CD4-positive, alpha-beta T cell treated with Interleukin-15 for 1 hour (primary cell): ENCODE results near the gene KCNE1.
A peak's percentile ranks its signal among the peaks of the same experiment; 100 is the strongest.

Experiments
- DNase-seq: peaks from one replicate; pipeline ENCODE4 v3.0.0-alpha.2; 2020

The KCNE1 gene

DNA sequence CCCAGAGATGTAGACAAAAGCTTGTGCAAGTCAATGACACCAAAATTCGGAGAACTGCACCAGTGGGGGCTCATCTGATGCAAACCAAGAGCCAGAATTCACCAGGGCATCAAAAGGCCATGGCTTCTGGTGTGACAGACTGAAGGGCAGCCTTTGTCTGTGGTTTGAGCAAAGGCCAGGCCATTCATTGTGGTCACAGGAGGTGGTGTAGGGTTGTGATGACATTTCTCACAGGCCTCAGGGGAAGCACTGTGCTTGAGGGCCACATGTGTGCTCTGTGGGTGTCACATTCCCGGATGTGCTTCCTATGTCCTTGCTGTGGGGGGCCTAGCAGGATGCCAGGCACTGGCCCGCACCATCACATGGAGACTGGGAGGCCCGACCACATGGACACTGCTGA is 22.5 kb upstream of the KCNE1 start:
- DNase-seq = no peak

GRCh38 chr21:34533938-34534337 is 21.9 kb upstream of the KCNE1 start:
- DNase-seq = no peak

DNA sequence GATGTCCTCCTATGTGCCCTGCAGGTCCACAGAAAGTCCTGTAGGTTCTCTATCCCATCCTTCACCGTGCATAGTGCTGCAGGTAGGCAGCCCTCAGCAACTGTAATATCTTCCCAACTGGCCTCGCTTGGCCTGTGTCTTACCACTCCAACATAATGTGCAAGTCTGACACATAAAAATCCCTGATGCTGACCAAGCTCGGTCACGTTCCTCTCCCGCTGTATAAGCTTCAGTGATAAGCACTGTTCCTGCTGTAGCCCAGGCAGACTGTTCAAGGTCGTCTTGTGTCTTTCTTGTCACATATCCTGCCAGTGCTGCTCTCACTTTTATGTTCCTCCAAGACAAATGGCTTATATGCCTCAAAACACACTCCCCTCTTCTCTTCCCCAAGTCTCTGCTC is 19.4 kb upstream of the KCNE1 start:
- DNase-seq = no peak

DNA sequence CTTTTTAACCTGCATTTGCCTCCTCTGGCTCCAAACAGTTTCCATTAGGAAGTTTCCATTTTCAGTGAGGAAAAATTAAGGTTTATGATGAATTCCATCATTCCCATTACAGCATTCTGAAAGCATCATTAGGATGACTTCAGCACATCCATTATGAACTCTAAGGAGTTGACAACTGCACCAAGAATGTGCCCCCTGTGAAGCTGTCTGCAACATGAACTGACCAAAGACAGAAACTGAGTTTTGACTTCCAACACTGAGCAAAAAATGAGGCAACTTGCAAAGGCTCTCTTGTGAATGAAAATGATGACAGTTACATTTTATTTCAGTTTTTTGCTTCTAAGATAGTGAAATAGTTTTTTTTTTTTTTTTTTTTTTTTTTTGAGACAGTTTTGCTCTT is 18.3 kb upstream of the KCNE1 start:
- no peak for DNase-seq

GRCh38 chr21:34528131-34528561 is 16.1 kb upstream of the KCNE1 start:
- no peak for DNase-seq

GRCh38 chr21:34526618-34527290 is 14.7 kb upstream of the KCNE1 start:
- DNase-seq = no peak

DNA sequence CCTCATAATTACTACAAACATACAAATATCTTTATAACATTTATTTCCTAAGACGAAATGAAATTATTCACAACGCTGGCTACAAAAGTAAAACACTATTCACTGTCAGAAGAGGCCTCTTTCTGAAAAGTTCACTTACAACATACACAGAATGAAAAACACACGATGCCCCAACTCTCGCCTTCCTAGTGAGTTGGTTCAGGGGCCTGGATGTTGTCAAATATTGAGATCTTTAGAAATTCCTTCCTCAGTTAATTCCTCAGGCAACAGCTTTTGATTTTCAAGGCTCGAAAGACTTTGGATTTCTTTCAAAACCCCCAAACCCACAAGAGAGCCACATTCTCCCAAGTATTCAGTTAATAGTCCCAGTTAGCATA is 14.2 kb upstream of the KCNE1 start:
- no peak for DNase-seq

DNA sequence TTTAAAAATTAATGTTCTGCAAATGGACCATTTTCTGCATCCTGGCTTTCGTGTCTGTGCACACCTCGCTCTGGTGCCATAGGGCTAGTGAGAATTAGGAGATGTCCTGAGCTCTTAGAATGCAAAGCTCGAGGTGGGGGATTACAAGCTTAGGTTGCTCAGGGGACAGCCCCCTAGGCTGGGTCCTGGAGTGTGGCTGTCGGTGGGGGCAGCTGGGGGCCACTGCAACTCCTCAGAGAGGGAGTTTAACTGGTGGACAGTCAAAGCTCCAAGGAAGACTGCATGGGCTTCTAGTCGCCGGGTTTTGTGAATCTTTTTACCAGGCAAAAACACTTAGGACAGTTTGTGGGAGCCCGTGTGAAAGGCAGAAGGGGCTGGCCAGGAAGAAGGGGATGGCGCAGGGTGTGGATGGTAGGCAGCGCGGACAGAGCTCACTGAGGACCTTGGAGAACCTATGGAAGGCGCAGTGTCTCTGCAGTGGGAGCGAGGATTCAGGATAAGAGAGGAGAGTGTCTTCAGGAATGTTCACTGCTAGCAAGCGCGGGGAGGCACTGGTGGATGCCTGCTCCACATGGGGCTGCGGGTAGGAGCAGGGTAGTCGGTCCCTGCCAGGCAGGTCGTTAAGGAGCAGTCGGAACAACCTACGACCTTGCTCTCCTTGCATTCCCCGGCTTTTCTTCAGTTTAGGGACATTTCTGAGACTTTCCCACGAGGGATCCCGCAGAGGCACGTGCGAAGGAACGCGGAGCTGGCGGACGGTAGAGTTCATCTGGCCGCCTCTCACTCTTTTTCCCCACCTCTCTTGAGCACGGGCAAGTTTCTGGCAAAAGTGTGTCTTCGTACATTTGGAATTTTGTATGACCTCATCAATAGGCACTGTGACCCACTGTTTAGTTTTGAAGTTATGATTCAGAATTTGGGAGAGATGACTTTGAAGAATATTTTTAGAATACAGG is 12.9 kb upstream of the KCNE1 start:
- DNase-seq = no peak

GRCh38 chr21:34523019-34523555 is 11.1 kb upstream of the KCNE1 start:
- no peak for DNase-seq

GRCh38 chr21:34522284-34522683 is 10.3 kb upstream of the KCNE1 start:
- peak; percentile 37 for DNase-seq

DNA sequence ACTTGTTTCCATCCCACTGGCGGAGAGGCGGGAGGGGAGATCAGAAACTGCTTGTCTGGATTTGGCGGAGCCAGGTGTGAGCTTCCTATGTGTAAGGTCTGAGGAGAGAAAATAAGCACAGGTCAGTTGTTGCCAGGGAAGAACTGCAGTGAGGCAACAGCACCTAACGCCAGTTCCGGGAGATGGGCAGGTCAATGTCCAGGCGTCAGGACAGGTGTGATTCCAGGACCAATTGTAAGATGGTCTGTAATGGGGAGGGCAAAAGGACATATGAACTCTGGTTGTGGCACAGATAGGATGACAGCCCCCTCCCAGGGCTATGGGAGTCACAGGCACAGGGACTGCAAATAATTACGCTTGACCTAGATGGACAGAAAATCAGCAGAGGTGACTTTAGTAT is 9.6 kb upstream of the KCNE1 start:
- no peak for DNase-seq

GRCh38 chr21:34520764-34521508 is 8.9 kb upstream of the KCNE1 start:
- no peak for DNase-seq

DNA sequence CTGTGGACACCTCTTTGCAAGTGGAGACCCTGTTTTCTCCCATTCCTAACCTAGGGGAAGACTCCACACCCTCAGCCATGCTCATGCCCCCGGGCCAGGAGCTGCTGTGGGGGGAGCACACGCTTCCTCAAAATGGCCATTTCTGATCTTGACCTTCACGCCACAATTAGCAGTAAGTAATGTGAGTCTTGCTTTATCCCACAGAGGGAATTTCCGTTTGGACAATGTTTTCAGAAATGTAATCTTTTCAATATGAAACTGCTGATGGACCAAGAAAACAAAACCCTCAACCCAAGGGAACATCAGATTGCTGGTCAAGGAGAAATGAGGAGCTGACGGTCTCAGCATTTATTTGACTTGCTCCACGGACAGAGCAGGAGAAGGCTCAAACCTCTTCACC is 8.3 kb upstream of the KCNE1 start:
- no peak for DNase-seq

DNA sequence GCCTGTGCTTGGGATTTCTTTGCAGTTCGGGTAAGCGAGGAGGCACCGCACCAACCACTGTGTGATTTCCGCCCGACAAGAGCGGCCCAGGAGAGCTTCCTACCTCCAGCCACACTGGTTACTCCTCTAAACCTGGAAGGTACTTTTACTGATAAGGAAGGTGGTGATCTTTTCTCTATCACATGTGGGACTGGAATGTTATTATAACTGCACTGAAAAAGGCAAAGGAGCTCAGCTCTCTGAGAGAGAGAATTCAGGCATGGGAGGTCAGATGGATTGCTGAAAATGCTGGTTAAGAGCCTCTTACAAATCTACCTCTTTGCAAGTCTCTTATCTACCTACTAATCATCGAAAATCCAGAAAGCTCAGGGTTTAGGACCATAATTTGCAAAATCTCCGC is 7.7 kb upstream of the KCNE1 start:
- no peak for DNase-seq

- DNase-seq = no peak
These were observed 7.0 kb upstream of the KCNE1 start for GRCh38 chr21:34519016-34519415.

DNA sequence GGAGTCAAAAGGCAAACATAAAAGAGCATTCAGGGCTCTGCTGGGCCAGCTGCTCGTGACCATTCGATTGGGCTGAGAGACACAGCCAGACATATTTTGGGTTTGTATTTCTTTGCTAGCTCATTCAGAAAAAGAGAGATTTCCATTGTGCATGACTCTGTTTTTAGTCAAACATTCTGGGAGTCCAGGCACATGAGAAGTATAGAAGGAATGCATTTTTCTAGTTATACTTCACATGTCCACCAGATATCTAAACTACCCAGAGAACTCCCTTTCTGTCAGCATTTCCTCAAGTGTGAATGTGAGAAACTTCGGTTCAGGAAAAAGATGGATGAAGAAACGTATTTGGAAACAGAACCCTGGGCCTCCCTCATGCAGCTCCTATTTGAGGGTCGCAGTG is 6.3 kb upstream of the KCNE1 start:
- DNase-seq = no peak

DNA sequence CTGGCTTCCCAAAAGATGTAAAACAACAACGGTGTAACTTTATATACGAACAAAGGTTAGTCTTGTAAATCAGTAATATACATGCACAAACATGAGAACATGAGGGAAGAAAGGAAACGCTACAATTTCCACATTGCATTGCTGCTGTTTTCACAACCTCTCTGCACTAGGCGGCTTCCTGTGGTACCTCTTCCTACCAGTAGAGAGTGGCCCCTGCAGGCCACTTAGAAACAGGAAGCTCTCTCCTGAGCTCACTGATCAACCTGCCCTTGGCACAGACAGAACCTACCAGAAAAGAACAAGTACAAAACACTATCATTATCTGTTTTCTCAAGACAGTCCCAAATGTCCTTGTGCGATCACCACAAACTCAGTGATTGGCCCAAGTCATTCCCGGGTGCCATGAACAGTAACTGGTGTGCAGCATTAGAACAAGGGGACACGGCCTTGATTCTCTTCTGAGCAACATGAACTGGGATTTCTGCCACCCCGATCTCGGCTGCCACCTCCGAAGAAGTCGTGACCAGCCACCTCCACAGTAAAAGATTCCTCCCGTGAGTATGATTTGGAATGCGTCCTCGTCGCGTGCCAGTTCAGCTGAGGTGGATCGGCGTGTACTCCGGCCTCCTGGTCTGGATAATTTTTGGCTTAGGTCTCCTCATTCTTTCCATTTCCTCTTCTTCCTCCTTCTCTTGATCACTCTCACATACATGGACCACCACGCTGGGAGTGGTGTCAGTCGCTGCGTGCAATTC is 5.7 kb upstream of the KCNE1 start:
- DNase-seq = peak; percentile 45

DNA sequence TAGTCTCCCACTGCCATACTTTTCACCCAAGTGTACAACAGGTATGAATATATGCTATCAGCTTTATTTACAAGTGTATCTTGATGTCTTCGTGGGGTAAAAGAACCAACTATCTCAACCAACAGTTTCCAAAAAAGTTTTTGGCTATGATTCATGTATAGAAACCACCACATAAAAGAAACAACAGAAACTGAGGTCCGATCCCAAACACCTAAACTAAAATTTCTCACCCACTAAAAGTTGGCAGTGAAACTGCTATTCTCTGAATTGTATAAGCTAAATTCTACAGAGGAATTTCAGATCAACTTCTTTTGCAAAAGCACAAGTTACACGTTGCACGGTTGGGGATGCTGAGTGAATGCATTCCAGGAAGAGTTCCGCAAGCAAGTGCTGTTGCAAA is 5.0 kb upstream of the KCNE1 start:
- no peak for DNase-seq

GRCh38 chr21:34514576-34515115 is 2.6 kb upstream of the KCNE1 start:
- no peak for DNase-seq

GRCh38 chr21:34513129-34513675 is 1.2 kb upstream of the KCNE1 start:
- no peak for DNase-seq

DNA sequence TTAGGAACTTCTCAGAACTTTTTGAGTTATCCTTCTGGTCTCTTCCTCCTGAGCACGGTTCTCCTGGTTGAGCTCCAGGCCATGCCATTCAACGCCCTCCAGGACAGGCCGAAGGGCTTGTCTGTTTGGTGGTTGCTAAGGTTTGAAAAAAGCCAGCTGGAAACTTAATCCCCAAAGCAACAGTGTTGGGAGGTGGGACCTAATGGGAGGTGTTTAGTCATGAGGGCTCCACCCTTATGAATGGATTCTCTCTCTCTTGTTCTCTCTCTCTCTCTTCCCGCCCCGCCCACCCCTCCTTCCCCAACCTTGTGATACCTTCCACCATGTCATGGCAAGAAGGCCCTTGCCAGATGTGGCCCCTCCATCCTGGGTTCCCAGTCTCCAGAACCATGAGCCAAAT is 829 bp downstream of the KCNE1 start:
- peak; percentile 33 for DNase-seq
